ENCODE results near the gene SPATA31D4.
"Not testable (repeated sequence)": the region's sequence is repeated elsewhere in the genome, so short reads cannot be mapped to it uniquely, and the experiment has no call there.

Gene SPATA31D4

GRCh38 chr9:81928305-81928704 lies at the start of gene SPATA31D4:
SPATA31D4 (plus strand) TSS chr9:81928428; CDS start chr9:81928514, 86 bp downstream.
- not testable (repeated sequence) for DNase-seq (ENCODE audit: low read depth)

- no peak for DNase-seq (ENCODE audit: low read depth)
These were observed 49.7 kb upstream of the SPATA31D4 start for GRCh38 chr9:81878530-81878929.

- DNase-seq (ENCODE audit: low read depth): no peak
These were observed 48.7 kb upstream of the SPATA31D4 start for GRCh38 chr9:81879501-81879916.

GRCh38 chr9:81885602-81886001 lies 42.6 kb upstream of the SPATA31D4 start:
- DNase-seq (ENCODE audit: low read depth): no peak

- no peak for DNase-seq (ENCODE audit: low read depth)
These were observed 41.6 kb upstream of the SPATA31D4 start for GRCh38 chr9:81886665-81887064.

GRCh38 chr9:81890104-81890503 lies 38.1 kb upstream of the SPATA31D4 start:
- no peak for DNase-seq (ENCODE audit: low read depth)

- DNase-seq (ENCODE audit: low read depth): no peak
These were observed 35.8 kb upstream of the SPATA31D4 start for GRCh38 chr9:81892440-81892839.

- no peak for DNase-seq (ENCODE audit: low read depth)
These were observed 34.3 kb upstream of the SPATA31D4 start for GRCh38 chr9:81893929-81894328.

GRCh38 chr9:81894891-81895290 lies 33.3 kb upstream of the SPATA31D4 start:
- DNase-seq (ENCODE audit: low read depth): no peak

- DNase-seq (ENCODE audit: low read depth): no peak
These were observed 32.2 kb upstream of the SPATA31D4 start for GRCh38 chr9:81896070-81896469.

- no peak for DNase-seq (ENCODE audit: low read depth)
These were observed 29.4 kb upstream of the SPATA31D4 start for GRCh38 chr9:81898851-81899250.

- DNase-seq (ENCODE audit: low read depth): no peak
These were observed 26.0 kb upstream of the SPATA31D4 start for GRCh38 chr9:81902196-81902595.

GRCh38 chr9:81902626-81903025 lies 25.6 kb upstream of the SPATA31D4 start:
- no peak for DNase-seq (ENCODE audit: low read depth)

- DNase-seq (ENCODE audit: low read depth): no peak
These were observed 21.6 kb upstream of the SPATA31D4 start for GRCh38 chr9:81906671-81907070.

GRCh38 chr9:81912135-81912534 lies 16.1 kb upstream of the SPATA31D4 start:
- no peak for DNase-seq (ENCODE audit: low read depth)

GRCh38 chr9:81915801-81916505 lies 12.3 kb upstream of the SPATA31D4 start:
- DNase-seq (ENCODE audit: low read depth): no peak

GRCh38 chr9:81918507-81918906 lies 9.7 kb upstream of the SPATA31D4 start:
- DNase-seq (ENCODE audit: low read depth): not testable (repeated sequence)

GRCh38 chr9:81930147-81930546 lies 1.9 kb downstream of the SPATA31D4 start:
- DNase-seq (ENCODE audit: low read depth): not testable (repeated sequence)

GRCh38 chr9:81933547-81933946 lies 5.3 kb downstream of the SPATA31D4 start:
- not testable (repeated sequence) for DNase-seq (ENCODE audit: low read depth)

GRCh38 chr9:81943393-81943792 lies 15.2 kb downstream of the SPATA31D4 start, which contains the start of gene SPATA31D3:
SPATA31D3 (plus strand) TSS chr9:81943500; CDS start chr9:81943586, 86 bp downstream.
- DNase-seq (ENCODE audit: low read depth): not testable (repeated sequence)

- DNase-seq (ENCODE audit: low read depth): not testable (repeated sequence)
These were observed 20.4 kb downstream of the SPATA31D4 start for GRCh38 chr9:81948650-81949049.

- DNase-seq (ENCODE audit: low read depth): no peak
These were observed 24.9 kb downstream of the SPATA31D4 start for GRCh38 chr9:81953096-81953495.

GRCh38 chr9:81955625-81956024 lies 27.4 kb downstream of the SPATA31D4 start:
- no peak for DNase-seq (ENCODE audit: low read depth)
